Measurements from ENCODE around the gene RAB2B. TPM values are rescaled to one million over a fixed set of nuclear protein-coding genes. Genes with fewer than 3 reads are reported as not detected.
A peak's percentile ranks its signal among the peaks of the same experiment; 100 is the strongest.

Gene RAB2B
- polyA plus RNA-seq, 3 donors = 2.1 to 9.9 (median 5.1) TPM

DNA sequence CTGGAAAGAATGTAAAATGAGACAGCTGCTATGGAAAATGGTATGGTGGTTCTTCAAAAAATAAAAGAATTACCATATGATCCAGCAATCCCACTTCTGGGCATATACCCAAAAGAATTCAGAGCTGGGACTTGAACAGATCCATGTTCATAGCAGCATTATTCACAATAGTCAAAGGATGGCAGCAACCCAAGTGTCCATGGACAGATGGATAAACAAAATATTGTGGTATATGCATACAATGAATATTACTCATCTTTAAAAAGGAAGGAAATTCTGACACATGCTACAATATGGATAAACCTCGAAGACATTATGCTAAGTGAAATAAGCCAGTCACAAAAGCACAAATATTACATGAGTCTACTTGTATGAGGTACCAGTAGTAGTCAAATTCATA, 9.1 kb downstream of the RAB2B start:
- Histone ChIP-seq H3K27ac (ENCODE audit: low read depth in 1 of 2, low read length in 2 of 2) (no peak overlapping the region), H2AFZ (ENCODE audit: insufficient read depth, low read depth, low read length, poor library complexity, severe bottlenecking) (no peak overlapping the region), H3K9me3 (replicated peaks in 1 of 2; ENCODE audit: control insufficient read depth in 1 of 2, insufficient read depth in 1 of 2, low read length in 2 of 2) (no peaks in the 10 kb centered on the region), H3K4me1 (ENCODE audit: control insufficient read depth in 1 of 2, insufficient read depth in 2 of 2, low read length in 2 of 2) (no peaks in the 10 kb centered on the region), H4K20me1 (ENCODE audit: insufficient read depth, low read length) (no peaks in the 10 kb centered on the region), H3K27me3 (ENCODE audit: control insufficient read depth in 2 of 2, insufficient read depth in 2 of 2, low read length in 2 of 2) (no peaks in the 10 kb centered on the region), H3K36me3 (replicated peaks in 1 of 2; ENCODE audit: control insufficient read depth in 1 of 2, insufficient read depth in 2 of 2, low read length in 2 of 2) (peaks cover 44 to 82% of the 10 kb centered on the region in 2 donors), H3K79me2 (ENCODE audit: insufficient read depth, low read length) (no peaks in the 10 kb centered on the region), H3K4me3 (replicated peaks in 1 of 3; ENCODE audit: low read depth in 2 of 3, low read length in 3 of 3) (no peak overlapping the region), H3K9ac (ENCODE audit: insufficient read depth, low read length, poor library complexity, severe bottlenecking) (no peak overlapping the region), H3K4me2 (replicated peaks; ENCODE audit: extremely low read depth, low read length, poor library complexity, severe bottlenecking) (no peak overlapping the region)
- no peak for TF ChIP-seq CTCF (IDR thresholded peaks at IDR 0.05)
- WGBS (ENCODE audit: insufficient coverage) = no CpG with 5 or more reads among the region's 1 CpG
- peaks cover 54 to 74% of the 10 kb centered on the region in 2 donors for H3K36me3 Mint-ChIP-seq
- no peak overlapping the region for H3K4me3 Mint-ChIP-seq
- H3K27me3 Mint-ChIP-seq (ENCODE audit: low read depth in 3 of 3) = no peaks in the 10 kb centered on the region
- H3K9me3 Mint-ChIP-seq = peaks cover 0 to 1% (median 0%) of the 10 kb centered on the region in 7 donors
- no peaks in the 10 kb centered on the region for H3K4me1 Mint-ChIP-seq
- DNase-seq = no peak
- intact Hi-C loops (cut with micrococcal nuclease) = no loop called here
- H3K27ac Mint-ChIP-seq = peak overlapping the region in 1 of 7 donors; percentile 77

DNA sequence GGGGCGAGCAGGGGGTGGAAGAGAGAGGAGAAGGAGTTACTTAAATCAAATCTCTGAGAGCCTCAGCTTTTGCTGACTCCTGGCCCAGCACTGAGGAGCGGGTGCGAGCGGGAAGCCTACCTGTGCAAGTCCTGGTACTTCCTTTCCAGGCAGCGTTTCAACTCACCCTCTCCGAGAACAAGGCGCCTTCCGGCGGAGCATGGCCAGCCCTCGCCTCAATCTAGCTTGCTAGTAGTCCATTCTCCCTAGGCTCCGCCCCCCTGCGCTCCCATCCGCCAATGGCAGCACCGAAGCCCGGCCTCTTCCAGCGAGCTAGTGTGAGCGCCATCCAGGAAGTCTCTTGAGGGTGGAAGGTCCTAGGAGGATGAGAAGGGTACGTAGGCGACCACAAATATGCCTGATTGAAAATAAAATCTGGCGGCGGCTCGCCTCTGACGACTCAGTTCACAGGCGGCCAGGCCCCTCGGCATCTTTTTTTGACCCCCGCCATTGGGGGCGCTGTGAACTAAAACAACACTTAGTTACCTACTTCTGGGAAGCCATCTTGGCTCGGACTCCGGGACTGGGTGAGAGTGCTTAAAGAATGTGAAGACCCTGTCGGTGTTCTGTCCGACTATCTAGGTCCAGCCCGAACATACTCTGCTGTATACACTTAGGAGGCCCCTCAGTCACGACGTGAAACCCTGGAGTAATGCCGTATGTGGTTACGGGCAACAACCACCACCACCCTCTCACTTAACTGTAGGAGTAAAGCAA, 20.7 kb downstream of the RAB2B start, which contains the start of gene CHD8:
CHD8 (minus strand) TSS at position 212 of the 756 bp plus-strand sequence. CDS start 24,480 bp downstream, outside the sequence.
- peaks cover 15 to 24% of the 10 kb centered on the region in 2 donors for H3K4me1 ChIP-seq (ENCODE audit: control insufficient read depth in 1 of 2, insufficient read depth in 2 of 2, low read length in 2 of 2)
- peak within 1 kb of the TSS; percentile 93 to 98 for H3K27ac ChIP-seq (ENCODE audit: low read depth in 1 of 2, low read length in 2 of 2)
- peak within 1 kb of the TSS; percentile 75 to 99 (median 95) for H3K4me3 ChIP-seq (replicated peaks in 1 of 3; ENCODE audit: low read depth in 2 of 3, low read length in 3 of 3)
- DNase-seq = peak; percentile 99 to 100 (median 99)
- Mint-ChIP-seq H3K4me1 (peaks cover 25% of the 10 kb centered on the region), H3K27me3 (ENCODE audit: low read depth in 3 of 3) (peaks cover 0 to 1% (median 0%) of the 10 kb centered on the region in 3 donors), H3K27ac (peak within 1 kb of the TSS; percentile 97 to 99 (median 98)), H3K9me3 (no peaks in the 10 kb centered on the region), H3K4me3 (peak within 1 kb of the TSS; percentile 93 to 98), H3K36me3 (peaks cover 23 to 30% of the 10 kb centered on the region in 2 donors)
- peaks cover 7% of the 10 kb centered on the region for H4K20me1 ChIP-seq (ENCODE audit: insufficient read depth, low read length)
- peak within 1 kb of the TSS; percentile 94 for H3K4me2 ChIP-seq (replicated peaks; ENCODE audit: extremely low read depth, low read length, poor library complexity, severe bottlenecking)
- peaks cover 49% of the 10 kb centered on the region for H3K79me2 ChIP-seq (ENCODE audit: insufficient read depth, low read length)
- under 1% methylated on average over 20 of the region's 36 CpGs for WGBS (ENCODE audit: insufficient coverage)
- no peaks in the 10 kb centered on the region for H3K27me3 ChIP-seq (ENCODE audit: control insufficient read depth in 2 of 2, insufficient read depth in 2 of 2, low read length in 2 of 2)
- H3K36me3 ChIP-seq (replicated peaks in 1 of 2; ENCODE audit: control insufficient read depth in 1 of 2, insufficient read depth in 2 of 2, low read length in 2 of 2) = peaks cover 13 to 23% of the 10 kb centered on the region in 2 donors
- H3K9me3 ChIP-seq (replicated peaks in 1 of 2; ENCODE audit: control insufficient read depth in 1 of 2, insufficient read depth in 1 of 2, low read length in 2 of 2) = no peaks in the 10 kb centered on the region
- peak within 1 kb of the TSS; percentile 98 for H2AFZ ChIP-seq (ENCODE audit: insufficient read depth, low read depth, low read length, poor library complexity, severe bottlenecking)
- peak within 1 kb of the TSS; percentile 91 for H3K9ac ChIP-seq (ENCODE audit: insufficient read depth, low read length, poor library complexity, severe bottlenecking)
- TF ChIP-seq CTCF (IDR thresholded peaks at IDR 0.05) = peak; percentile 66
- intact Hi-C loops (cut with micrococcal nuclease) = loop anchor here (1.0 to 5.0 kb wide), 4 partner anchors 19 to 56 kb away; partner anchors contain the start of genes METTL3 (in 1 of the 2) and TOX4 (in 1 of the 2)

Measured in CD14-positive monocyte (primary cell).